HepG2 (cell line): ENCODE results near the gene TTC21B. TPM values are rescaled to one million over a fixed set of nuclear protein-coding genes. Genes with fewer than 3 reads are reported as not detected.

Experiments used
- ATAC-seq: fragments of 200-7000 bp; cut with Tn5 transposase; 3 replicates; pipeline ENCODE4 v1.9.1; 2020; ENCODE audit warnings: mild to moderate bottlenecking, moderate library complexity
- BruUV-seq: library from RNA; stranded (reverse); fragments of 400-500 nt; replicated peaks from 2 replicates; lab custom pipeline; 2021; lab: Mats Ljungman, UMichigan
- CTCF ChIA-PET: fragments of 300-600 bp; formaldehyde crosslinking; extraction: SDS; loops from one replicate; lab custom pipeline; 2021; ENCODE audit warnings: low total read pairs, inconsistent platforms, low intra/inter-chr PET ratio; lab: Yijun Ruan, JAX
- POLR2A ChIA-PET: fragments of 350-600 bp; sonication (Branson Sonifier 250); formaldehyde crosslinking; loops from one replicate; lab custom pipeline; 2020; ENCODE audit warnings: antibody characterized with exemption, inconsistent platforms; lab: Yijun Ruan, JAX
- DNase-seq: peaks from one replicate; pipeline ENCODE4 v3.0.0-alpha.2; 2015; ENCODE audit warnings: low spot score
- FAIRE-seq: peaks from 3 replicates; lab custom pipeline; 2011; peaks lifted over from hg19 to GRCh38; lab: Jason Lieb, UNC
- H2AFZ ChIP-seq: one replicate; pipeline ENCODE4 v1.6.1; 2011; ENCODE audit warnings: low read length, inconsistent platforms
- H3K27ac ChIP-seq: fragments of 300-600 bp; 3 replicates; pipeline ENCODE4 v1.8.0; 2011; ENCODE audit warnings: mixed run types, mild to moderate bottlenecking, mixed read lengths, low read length, inconsistent platforms; ENCODE audit not compliant: insufficient read depth; ENCODE audit errors: extremely low read length
- H3K27me3 ChIP-seq, 2 experiments: fragments of 200-600 bp in 1 of 2; 2 replicates in 1 of 2; 3 replicates in 1 of 2; pipeline versions ENCODE4 v1.6.0 to v1.8.0; 2011; ENCODE audit warnings: low read length in 2 of 2, mild to moderate bottlenecking in 2 of 2, moderate library complexity in 2 of 2, inconsistent platforms in 1 of 2; ENCODE audit not compliant: insufficient read depth in 2 of 2, control insufficient read depth in 1 of 2
- H3K36me3 ChIP-seq, 2 experiments: fragments of 200-600 bp in 1 of 2; replicated peaks in 1 of 2; 2 replicates in 1 of 2; 3 replicates in 1 of 2; pipeline versions ENCODE4 v1.5.1 to v1.8.0; 2011; ENCODE audit warnings: low read length in 2 of 2, inconsistent platforms in 1 of 2; ENCODE audit not compliant: insufficient read depth in 2 of 2, control insufficient read depth in 1 of 2
- H3K4me1 ChIP-seq: 2 replicates; pipeline ENCODE4 v1.5.1; 2012; ENCODE audit warnings: low read length, inconsistent platforms; ENCODE audit not compliant: insufficient read depth
- H3K4me2 ChIP-seq: 2 replicates; pipeline ENCODE4 v1.6.0; 2011; ENCODE audit warnings: low read depth, low read length, inconsistent platforms
- H3K4me3 ChIP-seq, 3 experiments: fragments of 200-600 bp in 1 of 3; sonication (generic), shearing (Covaris generic) in 1 of 3; replicated peaks in 1 of 3; 2 replicates each; pipeline ENCODE4 v1.5.1; 2011 to 2016; ENCODE audit warnings: low read length in 3 of 3, inconsistent platforms in 2 of 3, low read depth in 2 of 3, mild to moderate bottlenecking in 2 of 3, control low read depth in 1 of 3, mixed read lengths in 1 of 3; ENCODE audit not compliant: insufficient read depth in 1 of 3
- H3K79me2 ChIP-seq: one replicate; pipeline ENCODE4 v1.6.1; 2011; ENCODE audit warnings: low read length, inconsistent platforms; ENCODE audit not compliant: insufficient read depth
- H3K9ac ChIP-seq: 2 replicates; pipeline ENCODE4 v1.6.0; 2011; ENCODE audit warnings: mild to moderate bottlenecking, low read depth, low read length, inconsistent platforms; ENCODE audit not compliant: insufficient read depth
- H3K9me3 ChIP-seq: 2 replicates; pipeline ENCODE4 v1.5.1; 2012; ENCODE audit warnings: mild to moderate bottlenecking, low read length
- H4K20me1 ChIP-seq: 2 replicates; pipeline ENCODE4 v1.6.0; 2011; ENCODE audit warnings: inconsistent platforms, mild to moderate bottlenecking, low read length, moderate library complexity; ENCODE audit not compliant: insufficient read depth
- CENPT ChIP-seq: sonication (generic); formaldehyde crosslinking; IDR thresholded peaks from 2 replicates; pipeline ENCODE4 v1.8.0; 2022; ENCODE audit warnings: low read depth, mild to moderate bottlenecking, moderate library complexity, missing genetic modification reagents
- HES4 ChIP-seq: sonication (generic); formaldehyde crosslinking; IDR thresholded peaks from 2 replicates; pipeline ENCODE4 v1.9.0; 2021; ENCODE audit warnings: mild to moderate bottlenecking, missing genetic modification reagents, borderline replicate concordance
- HNRNPUL1 ChIP-seq: fragments of 200-400 bp; formaldehyde crosslinking; IDR thresholded peaks from 2 replicates; pipeline ENCODE4 v1.6.1; 2017; ENCODE audit warnings: low read depth, mild to moderate bottlenecking, low read length, moderate library complexity
- NBN ChIP-seq: fragments of 450-650 bp; conservative IDR thresholded peaks from 2 replicates; pipeline ENCODE4 v1.6.1; 2017
- SP2 ChIP-seq: sonication (generic); formaldehyde crosslinking; IDR thresholded peaks from 2 replicates; pipeline ENCODE4 v1.5.1; 2020; ENCODE audit warnings: mild to moderate bottlenecking, missing genetic modification reagents
- ZMYM4 ChIP-seq: sonication (generic); formaldehyde crosslinking; IDR thresholded peaks from 2 replicates; pipeline ENCODE4 v1.8.1; 2023; ENCODE audit warnings: mild to moderate bottlenecking, missing genetic modification reagents
- ZNF12 ChIP-seq: sonication (generic); formaldehyde crosslinking; IDR thresholded peaks from 2 replicates; pipeline ENCODE4 v1.5.0; 2020; ENCODE audit warnings: missing genetic modification reagents
- ZNF33B ChIP-seq: sonication (generic); formaldehyde crosslinking; IDR thresholded peaks from 2 replicates; pipeline ENCODE4 v1.5.1; 2020; ENCODE audit warnings: mild to moderate bottlenecking, missing genetic modification reagents
- ZNF414 ChIP-seq: sonication (generic); formaldehyde crosslinking; IDR thresholded peaks from 2 replicates; pipeline ENCODE4 v1.5.0; 2020; ENCODE audit warnings: missing genetic modification reagents
- ZNF546 ChIP-seq: sonication (generic); formaldehyde crosslinking; conservative IDR thresholded peaks from 2 replicates; pipeline ENCODE4 v1.8.1; 2023; ENCODE audit warnings: mild to moderate bottlenecking, missing genetic modification reagents
- ZNF772 ChIP-seq: sonication (generic); formaldehyde crosslinking; IDR thresholded peaks from 2 replicates; pipeline ENCODE4 v1.5.0; 2020; ENCODE audit warnings: mild to moderate bottlenecking, missing genetic modification reagents
- WGBS: methylation state at CpG from one replicate; pipeline ENCODE4 v1.1.6; 2017; ENCODE audit warnings: low lambda C conversion rate; 5-methylcytosine and 5-hydroxymethylcytosine counted together
- in situ Hi-C: cut with HindIII; loops from 2 replicates; pipeline ENCODE4 v1.10.0; 2017; ENCODE audit warnings: low pct_unique_long_range_greater_than_20kb; ENCODE audit not compliant: extremely low pct_ligation_motif_present
- intact Hi-C: fragments of 100-400 bp; cut with micrococcal nuclease; formaldehyde crosslinking; loops from one replicate; pipeline ENCODE4 v1.10.0; 2022; ENCODE audit not compliant: unreplicated experiment
- polyA plus RNA-seq, 8 experiments: library from polyadenylated mRNA; depleted of rRNA in 3 of 8; stranded (reverse) in 7 of 8; unstranded in 1 of 8; fragments of >200 nt; fragmentation: Illumina TruSeq in 4 of 8; extraction: Trizol in 4 of 8; gene quantifications; 2 replicates each; pipeline versions ENCODE4 v1.2.1 to v1.2.3, GENCODE V29; 2011 to 2016; ENCODE audit warnings: low read depth in 4 of 8, missing spikeins in 1 of 8, mixed read lengths in 1 of 8; ENCODE audit not compliant: insufficient read depth in 1 of 8
- total RNA-seq, 5 experiments: library from RNA; depleted of rRNA; stranded (reverse); fragments of >200 nt; fragmentation: Illumina TruSeq; extraction: Trizol; gene quantifications; 2 replicates each; pipeline ENCODE4 v1.2.3, GENCODE V29; 2016; ENCODE audit warnings: low read depth in 1 of 5

The TTC21B gene
- total and polyA plus RNA-seq, 2 of the 13 experiments (the other 11 are each of a cell fraction or from before 2014, with no cell fraction given) = 39.1 to 67.1 TPM

GRCh38 chr2:165898381-165898780 is 55.2 kb downstream of the TTC21B start:
- no peak for ATAC-seq
- WGBS = 96% methylated on average over 4 of the region's 4 CpGs
- no peak overlapping the region for H3K4me3 ChIP-seq
- H3K79me2 ChIP-seq = no peaks in the 10 kb centered on the region
- H3K4me1 ChIP-seq = no peaks in the 10 kb centered on the region
- CTCF ChIA-PET = no interaction called here
- H3K27ac ChIP-seq = no peak overlapping the region
- intact Hi-C loops (no loop called here), in situ Hi-C loops (no loop called here)
- no peaks in the 10 kb centered on the region for H3K9me3 ChIP-seq
- no peak for FAIRE-seq
- BruUV-seq = no TSS peak
- no peaks in the 10 kb centered on the region for H3K27me3 ChIP-seq
- POLR2A ChIA-PET = no interaction called here
- H3K9ac ChIP-seq = no peak overlapping the region
- no peak for DNase-seq
- TF ChIP-seq ZNF772 (no peak), ZNF12 (CRISPR knock-in tag) (no peak), ZMYM4 (CRISPR knock-in tag) (no peak), HNRNPUL1 (no peak), HES4 (CRISPR knock-in tag) (no peak)
- TF ChIP-seq, all 625 proteins: peak for 0
- Histone ChIP-seq H3K36me3 (peaks cover 29 to 87% of the 10 kb centered on the region in 2 experiments), H3K4me2 (no peak overlapping the region), H4K20me1 (no peaks in the 10 kb centered on the region), H2AFZ (no peak overlapping the region)

- H3K27me3 ChIP-seq = no peaks in the 10 kb centered on the region
- no peaks in the 10 kb centered on the region for H4K20me1 ChIP-seq
- intact Hi-C loops (no loop called here), in situ Hi-C loops (no loop called here)
- FAIRE-seq = no peak
- no TSS peak for BruUV-seq
- no peak overlapping the region for H3K4me3 ChIP-seq
- 97% methylated on average over 5 of the region's 5 CpGs for WGBS
- ATAC-seq = no peak
- no peak overlapping the region for H3K27ac ChIP-seq
- TF ChIP-seq ZNF414 (no peak), NBN (no peak), ZNF33B (CRISPR knock-in tag) (no peak), ZNF546 (CRISPR knock-in tag) (no peak), SP2 (CRISPR knock-in tag) (no peak), CENPT (no peak)
- TF ChIP-seq, all 625 proteins: peak for 0
- no peak overlapping the region for H2AFZ ChIP-seq
- CTCF ChIA-PET = no interaction called here
- no peaks in the 10 kb centered on the region for H3K4me1 ChIP-seq
- no peak overlapping the region for H3K4me2 ChIP-seq
- H3K9me3 ChIP-seq = no peaks in the 10 kb centered on the region
- no peak for DNase-seq
- POLR2A ChIA-PET = no interaction called here
- H3K9ac ChIP-seq = no peak overlapping the region
- no peaks in the 10 kb centered on the region for H3K79me2 ChIP-seq
- peaks cover 26 to 81% of the 10 kb centered on the region in 2 experiments for H3K36me3 ChIP-seq
These were observed 55.9 kb downstream of the TTC21B start for GRCh38 chr2:165897726-165898125.
